ENCODE data around the gene AFG3L2.
A peak's percentile ranks its signal among the peaks of the same experiment; 100 is the strongest.

- TF ChIP-seq EP300 (IDR thresholded peaks at IDR 0.05; ENCODE audit: borderline replicate concordance in 1 of 2, control insufficient read depth in 1 of 2, low read depth in 2 of 2, low read length in 2 of 2): no peak
- peak in 1 of 3 experiments; percentile 11; a peak in 1 of 6 replicates for TF ChIP-seq CTCF (IDR thresholded peaks at IDR 0.05 in 2 of 3, conservative IDR thresholded peaks at IDR 0.05 in 1 of 3; ENCODE audit: control insufficient read depth in 2 of 3, extremely low read depth in 1 of 3, insufficient read depth in 1 of 3, low read depth in 3 of 3, low read length in 3 of 3)
- TF ChIP-seq GABPA (IDR thresholded peaks at IDR 0.05; ENCODE audit: low read depth): no peak
Measured at GRCh38 chr18:12377556-12378197, 650 bp upstream of the AFG3L2 start.

All from GM12878 (cell line).